MV-4-11 (cell line): ENCODE data around the gene TBC1D26.
"Not testable (repeated sequence)": the region's sequence is repeated elsewhere in the genome, so short reads cannot be mapped to it uniquely, and the experiment has no call there.

ENCODE experiments used
- DNase-seq: peaks from one replicate; lab custom pipeline; 2025; lab: John Stamatoyannopoulos, UW

The TBC1D26 gene

DNA sequence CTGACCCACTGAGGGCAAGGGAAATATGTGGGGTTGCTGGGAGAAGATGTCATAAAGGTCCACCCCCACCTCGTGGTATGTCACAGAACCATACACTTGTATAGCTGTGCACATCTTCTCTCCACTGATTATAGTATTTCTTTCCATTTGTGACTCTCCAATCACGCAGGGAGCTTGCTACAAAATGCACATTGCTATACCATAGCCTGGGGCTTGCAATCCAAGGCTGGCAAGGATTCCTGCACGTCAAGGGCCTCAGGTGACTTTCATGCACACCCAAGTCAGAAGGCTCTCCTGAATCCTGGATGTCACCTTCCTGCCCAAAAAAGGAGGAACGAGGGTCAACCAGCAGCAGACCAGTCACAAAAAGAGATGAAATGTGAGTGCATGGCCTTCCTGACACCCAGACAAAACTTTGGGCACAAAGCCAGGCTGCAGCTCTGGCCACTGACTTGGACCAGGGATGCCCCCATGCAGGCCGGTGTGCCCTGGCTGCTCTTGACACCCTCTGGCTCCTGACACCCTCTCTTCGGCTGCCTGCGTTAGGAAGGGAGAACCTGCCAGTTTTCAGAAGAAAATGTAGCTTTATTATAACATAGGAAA, 12.1 kb downstream of the TBC1D26 start:
- no peak for DNase-seq

DNA sequence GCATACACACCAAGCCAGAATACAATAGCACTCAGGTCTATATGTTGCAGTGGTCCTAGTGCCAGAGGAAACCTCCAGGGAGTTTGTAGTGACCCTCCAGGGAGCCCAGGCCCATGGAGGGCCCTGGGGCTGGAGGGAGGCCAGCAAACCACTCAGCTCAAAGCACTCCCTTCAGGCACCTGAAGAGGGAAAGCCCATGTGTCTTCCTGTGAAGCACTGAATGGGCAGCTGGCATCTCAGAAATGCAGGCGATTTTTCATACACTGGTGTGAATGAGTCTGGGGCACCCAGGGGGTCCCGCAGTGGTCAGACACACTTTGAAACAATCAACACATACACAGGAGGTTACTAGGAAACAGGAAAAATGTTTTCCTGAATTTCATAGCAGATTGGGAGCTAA, 12.8 kb downstream of the TBC1D26 start:
- DNase-seq: no peak

DNA sequence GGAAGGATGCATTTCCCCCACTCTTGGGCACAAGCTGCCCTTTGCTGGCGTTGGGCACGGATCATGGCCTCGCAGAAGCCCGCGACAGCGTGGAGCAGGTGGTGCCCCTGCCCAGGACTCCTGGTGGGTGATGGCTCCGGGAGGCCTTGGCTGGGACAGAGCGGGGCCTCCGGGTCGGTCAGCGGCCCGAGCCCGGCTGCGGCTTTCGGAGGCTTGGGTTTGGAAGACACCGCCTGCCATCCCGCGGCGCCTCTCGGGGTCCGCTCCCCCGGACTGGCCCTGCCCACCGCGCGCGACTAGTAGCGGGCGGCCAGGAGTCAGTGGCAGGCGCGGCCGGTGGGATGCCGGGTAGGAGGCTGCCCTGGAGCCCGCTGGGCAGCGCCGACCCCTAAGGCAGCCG, 17.3 kb downstream of the TBC1D26 start:
- not testable (repeated sequence) for DNase-seq

DNA sequence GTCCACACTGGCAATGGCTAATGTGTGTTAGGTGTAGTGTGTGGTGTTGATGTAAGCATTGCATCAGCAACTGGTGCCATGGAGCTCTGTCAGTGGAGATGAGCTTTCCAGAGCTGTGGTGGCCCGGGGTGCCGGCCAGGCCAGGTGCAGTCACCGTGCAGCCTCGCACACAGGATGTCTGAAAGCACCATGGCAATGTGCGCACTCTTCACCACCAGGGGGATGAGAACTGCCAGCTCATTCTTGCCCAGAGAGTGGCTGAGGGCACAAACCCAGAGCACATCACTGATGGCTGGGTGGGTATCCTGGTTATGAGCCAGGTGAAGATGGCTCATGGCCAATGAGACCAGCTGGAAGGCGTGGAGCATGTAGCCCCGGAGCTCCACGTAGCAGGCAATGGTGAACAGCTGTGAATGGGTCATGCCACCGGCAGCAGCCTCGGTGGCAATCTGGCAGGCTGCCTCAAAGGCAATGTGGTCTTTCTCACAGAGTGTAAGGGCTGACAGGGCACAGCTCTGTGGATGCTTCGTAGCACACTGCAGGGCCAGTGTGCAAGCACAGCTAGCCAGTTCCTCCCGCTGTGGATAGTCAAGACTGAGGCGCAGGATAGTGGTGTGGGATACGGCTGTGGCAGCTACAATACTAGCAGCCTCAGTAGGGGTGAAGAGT, 36.9 kb downstream of the TBC1D26 start:
- DNase-seq: not testable (repeated sequence)

DNA sequence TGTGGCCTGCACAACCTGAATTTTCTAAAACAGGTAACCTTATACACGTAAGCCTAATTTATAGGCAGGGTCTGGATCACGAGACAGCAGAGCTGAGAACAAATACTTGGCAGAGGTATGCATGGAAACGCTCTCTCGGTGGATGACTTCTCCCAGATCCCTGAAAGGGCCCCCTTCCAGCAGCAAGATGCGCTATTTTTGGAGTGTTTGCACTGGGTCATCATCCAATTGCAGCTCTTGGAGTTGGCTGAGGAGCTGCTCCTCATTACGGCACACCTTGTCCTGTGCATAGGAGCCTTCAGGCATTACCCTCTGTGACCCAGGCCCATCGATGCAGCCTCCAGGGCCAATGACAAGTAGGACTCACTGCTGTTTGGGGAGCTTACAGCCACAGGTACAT, 38.6 kb downstream of the TBC1D26 start:
- not testable (repeated sequence) for DNase-seq

DNA sequence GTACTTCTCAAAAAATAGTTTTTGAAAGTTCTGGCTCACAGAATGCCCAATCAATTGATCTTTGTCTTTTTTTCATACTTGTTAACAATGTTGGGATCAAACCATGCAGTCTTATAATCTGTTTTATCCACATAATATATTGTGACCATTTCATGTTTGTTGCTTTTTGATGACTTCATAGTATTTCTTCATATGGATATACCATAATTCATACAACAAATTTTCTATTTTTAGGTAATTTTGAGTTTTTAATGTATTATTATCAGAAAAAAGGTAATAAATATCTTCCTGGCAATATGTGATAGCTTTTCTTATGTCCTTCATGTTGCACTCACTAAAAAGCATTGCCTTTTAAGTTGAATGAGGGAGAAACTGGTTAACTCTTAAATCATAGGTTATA, 44.8 kb downstream of the TBC1D26 start:
- no peak for DNase-seq

DNA sequence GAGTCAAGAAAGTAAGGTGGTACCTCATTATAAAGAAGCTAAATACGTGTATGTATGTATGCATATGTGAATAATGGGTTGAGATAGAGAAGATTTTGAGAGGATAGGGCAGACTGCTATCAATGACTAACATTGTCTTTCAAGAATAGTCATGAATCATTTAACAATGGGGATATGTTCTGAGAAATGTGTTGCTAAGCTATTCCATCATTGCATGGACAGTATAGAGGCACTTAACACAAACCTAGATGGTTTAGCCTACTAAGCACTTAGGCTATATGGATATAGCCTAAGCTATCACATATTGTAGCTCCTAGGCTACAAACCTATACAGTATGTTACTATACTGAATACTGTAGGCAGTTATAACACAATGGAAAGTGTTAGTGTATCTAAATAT, 45.2 kb downstream of the TBC1D26 start:
- DNase-seq: no peak

DNA sequence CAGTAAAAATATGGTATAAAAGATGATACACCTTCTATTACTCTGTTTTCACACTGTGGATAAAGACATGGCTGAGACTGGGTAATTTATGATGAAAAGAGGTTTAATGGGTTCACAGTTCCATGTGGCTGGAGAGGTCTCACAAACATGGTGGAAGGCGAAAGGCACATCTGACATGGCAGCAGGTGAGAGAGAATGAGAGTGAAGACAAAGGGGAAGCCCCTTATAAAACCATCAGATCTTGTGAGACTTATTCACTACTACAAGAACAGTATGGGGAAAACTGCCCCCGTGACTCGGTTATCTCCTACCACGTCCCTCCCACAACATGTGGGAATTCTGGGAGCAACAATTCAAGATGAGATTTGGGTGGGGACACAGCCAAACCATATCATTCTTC, 45.6 kb downstream of the TBC1D26 start:
- DNase-seq: no peak

DNA sequence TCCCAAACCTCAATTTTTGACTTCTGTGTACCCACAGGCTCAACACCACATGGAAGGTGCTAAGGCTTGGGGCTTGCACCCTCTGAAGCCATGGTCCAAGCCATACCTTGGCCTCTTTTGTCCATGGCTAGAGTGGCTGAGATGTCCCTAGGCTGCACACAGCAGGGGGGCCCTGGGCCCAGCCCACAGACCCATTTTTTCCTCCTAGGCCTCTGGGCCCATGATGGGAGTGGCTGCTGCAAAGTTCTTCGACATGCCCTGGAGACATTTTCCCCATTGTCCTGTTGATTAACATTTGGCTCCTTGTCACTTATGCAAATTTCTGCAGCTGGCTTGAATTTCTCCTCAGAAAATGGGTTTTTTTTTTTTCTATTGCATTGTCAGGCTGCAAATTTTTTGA, 47.0 kb downstream of the TBC1D26 start:
- no peak for DNase-seq

DNA sequence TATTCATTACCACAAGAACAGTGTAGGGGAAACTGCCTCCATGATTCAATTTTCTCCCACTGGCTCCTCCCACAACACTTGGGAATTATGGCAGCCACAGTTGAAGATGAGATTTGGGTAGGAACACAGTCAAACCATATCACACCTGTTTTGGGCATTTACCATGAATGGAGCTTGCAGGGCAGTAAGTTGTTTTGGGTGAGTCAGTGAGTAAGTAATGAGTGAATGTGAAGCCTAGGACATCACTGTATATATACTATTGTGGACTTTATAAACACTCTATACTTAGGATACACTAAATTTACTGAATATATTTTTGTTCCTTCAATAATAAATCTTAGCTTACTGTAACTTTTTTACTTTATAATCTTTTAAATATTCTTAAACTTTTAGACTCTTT, 48.1 kb downstream of the TBC1D26 start:
- no peak for DNase-seq

DNA sequence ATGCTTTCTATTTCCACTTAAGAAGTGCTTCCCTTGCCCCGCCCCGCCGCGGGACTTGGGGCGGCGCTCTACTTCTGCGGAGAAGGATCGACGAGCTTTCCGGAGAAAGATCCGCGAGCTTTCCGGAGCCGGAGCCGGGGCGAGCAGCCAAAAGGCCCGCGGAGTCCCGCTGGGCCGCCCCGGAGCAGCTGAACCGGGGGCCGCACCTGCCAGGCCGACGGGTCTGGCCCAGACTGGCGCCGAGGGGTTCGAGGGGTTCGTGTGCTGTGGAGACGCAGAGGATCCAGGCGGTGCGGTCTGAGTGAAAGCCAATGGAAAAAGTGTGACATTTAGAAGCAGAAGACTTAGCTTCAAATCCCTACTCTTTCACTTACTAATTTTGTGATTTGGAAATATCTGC, 50.8 kb downstream of the TBC1D26 start:
- DNase-seq: no peak

DNA sequence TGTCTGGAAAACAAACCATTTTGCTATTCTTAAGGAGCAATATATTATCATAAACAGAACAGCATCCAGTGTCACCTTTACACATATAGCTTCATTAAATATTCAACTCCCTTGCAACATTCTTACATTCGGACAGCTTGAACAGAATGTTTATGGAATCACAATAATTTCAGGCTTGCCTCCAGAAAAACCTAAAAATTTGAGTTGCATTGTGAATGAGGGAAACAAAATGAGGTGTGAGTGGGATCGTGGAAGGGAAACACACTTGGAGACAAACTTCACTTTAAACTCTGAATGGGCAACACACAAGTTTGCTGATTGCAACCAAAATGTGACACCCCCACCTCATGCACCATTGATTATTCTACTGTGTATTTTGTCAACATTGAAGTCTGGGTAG, 51.4 kb downstream of the TBC1D26 start:
- DNase-seq: no peak

DNA sequence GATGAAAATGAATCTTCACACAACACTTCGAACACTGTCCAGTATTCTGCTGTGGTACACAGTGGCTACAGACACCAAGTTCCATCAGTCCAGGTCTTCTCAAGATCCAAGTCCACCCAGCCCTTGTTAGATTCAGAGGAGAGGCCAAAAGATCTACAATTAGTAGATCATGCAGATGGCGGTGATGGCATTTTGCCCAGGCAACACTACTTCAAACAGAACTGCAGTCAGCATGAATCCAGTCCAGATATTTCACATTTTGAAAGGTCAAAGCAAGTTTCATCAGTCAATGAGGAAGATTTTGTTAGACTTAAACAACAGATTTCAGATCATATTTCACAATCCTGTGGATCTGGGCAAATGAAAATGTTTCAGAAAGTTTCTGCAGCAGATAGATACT, 52.3 kb downstream of the TBC1D26 start:
- not testable (repeated sequence) for DNase-seq

DNA sequence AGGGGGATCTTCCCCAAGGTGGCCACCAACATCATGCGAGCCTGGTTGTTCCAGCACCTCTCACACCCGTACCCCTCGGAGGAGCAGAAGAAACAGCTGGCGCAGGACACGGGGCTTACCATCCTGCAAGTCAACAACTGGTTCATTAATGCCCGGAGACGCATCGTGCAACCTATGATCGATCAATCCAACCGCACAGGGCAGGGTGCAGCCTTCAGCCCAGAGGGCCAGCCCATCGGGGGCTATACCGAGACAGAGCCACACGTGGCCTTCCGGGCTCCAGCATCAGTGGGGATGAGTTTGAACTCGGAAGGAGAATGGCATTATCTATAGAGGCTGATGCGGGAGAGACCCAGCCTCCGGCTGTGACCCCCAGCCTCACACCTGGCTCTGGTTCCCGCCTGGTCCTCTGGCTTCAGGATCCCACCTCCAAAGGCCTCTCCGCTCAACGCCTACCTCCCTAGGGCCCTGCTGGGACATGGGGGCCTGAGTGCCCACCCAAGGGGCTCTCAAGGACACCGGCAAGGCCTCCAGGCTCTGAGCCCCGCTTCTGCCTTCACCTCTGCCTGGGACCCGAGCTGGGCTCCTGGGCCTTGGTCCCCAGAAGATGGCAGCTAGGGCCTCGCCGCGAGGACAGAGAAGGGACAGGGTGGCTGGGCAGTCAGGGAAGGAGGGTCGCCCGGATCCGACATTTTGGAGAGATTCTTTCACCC, 55.4 kb downstream of the TBC1D26 start:
- not testable (repeated sequence) for DNase-seq

DNA sequence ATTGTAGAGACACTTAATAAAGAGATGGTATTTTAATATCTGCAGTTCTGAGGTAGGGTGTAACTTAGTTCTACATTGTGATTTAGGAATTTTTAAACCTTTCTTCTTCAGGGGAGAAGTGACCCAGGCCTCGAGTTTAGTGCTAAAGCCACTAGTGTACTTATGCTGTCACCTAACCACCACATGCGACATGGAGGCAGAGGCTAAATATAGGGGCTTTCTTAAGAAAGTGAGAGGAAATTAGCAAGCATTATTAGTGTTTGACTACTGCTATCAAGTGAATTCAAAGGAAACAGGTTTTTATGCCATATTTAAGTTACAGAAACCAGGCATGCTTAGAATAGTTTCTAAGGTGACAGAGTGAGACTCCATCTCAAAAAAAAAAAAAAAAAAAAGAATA, 56.3 kb downstream of the TBC1D26 start:
- not testable (repeated sequence) for DNase-seq
